Heart right ventricle (tissue), 16 donors: ENCODE data around the gene MEF2D. TPM values are rescaled to one million over a fixed set of nuclear protein-coding genes. Genes with fewer than 3 reads are reported as not detected.
A peak's percentile ranks its signal among the peaks of the same experiment; 100 is the strongest.

Source experiments
- ATAC-seq, 8 donors: fragments of 200-7000 bp; cut with Tn5 transposase; one replicate each; pipeline ENCODE4 v1.9.1; 2020; ENCODE audit warnings: mild to moderate bottlenecking in 8 of 8, moderate library complexity in 8 of 8, moderate number of reproducible peaks in 1 of 8
- DNase-seq, 2 donors: peaks; one replicate each; pipeline ENCODE4 v3.0.0-alpha.2; 2020
- H3K27ac ChIP-seq, 10 donors: fragments of 200-600 bp; sonication (generic) in 2 of 10; one replicate each; pipeline versions ENCODE4 v1.5.0 to v1.8.0; 2020 to 2022; ENCODE audit warnings: mild to moderate bottlenecking in 3 of 10
- H3K27me3 ChIP-seq, 7 donors: fragments of 200-600 bp; one replicate each; pipeline ENCODE4 v1.8.0; 2021 to 2022; ENCODE audit warnings: mild to moderate bottlenecking in 2 of 7
- H3K36me3 ChIP-seq, 9 donors: fragments of 200-600 bp; sonication (generic) in 1 of 9; one replicate each; pipeline versions ENCODE4 v1.5.0 to v1.8.0; 2020 to 2022; ENCODE audit warnings: mild to moderate bottlenecking in 2 of 9
- H3K4me1 ChIP-seq, 9 donors: fragments of 200-600 bp; sonication (generic) in 1 of 9; one replicate each; pipeline versions ENCODE4 v1.5.0 to v1.8.0; 2020 to 2022; ENCODE audit warnings: mild to moderate bottlenecking in 4 of 9
- H3K4me3 ChIP-seq, 10 donors: fragments of 200-600 bp; sonication (generic) in 2 of 10; one replicate each; pipeline versions ENCODE4 v1.5.0 to v1.8.0; 2020 to 2022; ENCODE audit warnings: mild to moderate bottlenecking in 7 of 10, moderate library complexity in 2 of 10
- H3K9me3 ChIP-seq, 11 donors: fragments of 200-600 bp in 10 of 11; sonication (generic) in 2 of 11; one replicate each; pipeline versions ENCODE4 v1.5.0 to v1.8.0; 2013 to 2022; ENCODE audit warnings: mild to moderate bottlenecking in 2 of 11, control low read depth in 1 of 11, moderate library complexity in 1 of 11
- CTCF ChIP-seq, 9 donors: fragments of 200-600 bp; sonication (generic) in 2 of 9; IDR thresholded peaks; one replicate each; pipeline versions ENCODE4 v1.5.0 to v1.8.0; 2021 to 2022; ENCODE audit warnings: antibody characterized with exemption in 9 of 9, mild to moderate bottlenecking in 5 of 9, moderate library complexity in 1 of 9
- WGBS, 2 donors: extraction: QIAGEN DNeasy Blood & Tissue Kit; methylation state at CpG; one replicate each; pipeline ENCODE4 v1.1.7; 2013; ENCODE audit warnings: inconsistent platforms in 1 of 2; 5-methylcytosine and 5-hydroxymethylcytosine counted together
- intact Hi-C, 10 donors: fragments of 100-400 bp; cut with DNase I; formaldehyde crosslinking; loops; one replicate each; pipeline versions ENCODE4 v1.11.1 to v1.14.2; 2022
- polyA plus RNA-seq, 2 donors: library from polyadenylated mRNA; stranded (reverse); fragments of 200-250 nt; gene quantifications; one replicate each; pipeline ENCODE4 v1.2.3, GENCODE V29; 2013
- total RNA-seq, 10 donors: library from RNA; stranded (reverse); fragmentation: NEBNext Ultra II Directional in 3 of 10; extraction: Animal tissue kit (Norgen Biotek cat#: 25700) in 3 of 10; gene quantifications; one replicate each; pipeline versions ENCODE4 v1.2.1 to v1.2.4, GENCODE V29; 2021 to 2023
- donor health status: Arrhythmogenic right ventricular cardiomyopathy.
- donor health status: ischemic (EF 13 %, LVEDD 7.1; RV severe dilation, severe dysfunction).
- donor health status: healthy with polysubstance abuse.
- donor health status: DM: no; HTN: yes; CAD: no.
- donor health status: DM: no; HTN: no; CAD: no.
- donor health status: ischemic (EF 25% LVEDD 6.9; RV normal size, moderate dysfunction).
- donor health status: ischemic (EF 25% LVEDD 5.7; RV mildly dilated, moderate dysfunction).
- donor health status: healthy.
- donor health status: DM: yes; HTN: yes; CAD: no.
- donor health status: Ischemic cardiomyopathy.
- donor health status: ischemic (EF 35%, LVEDD 5.7; RV mildly dilated, moderate dysfunction).
- donor health status: nonischemic (EF 11% LVEDD 7.7; RV severe dilation, severe dysfunction).
- donor health status: DM: yes; HTN: yes; CAD: no.
- donor health status: PGD.
- donor health status: ischemic (EF 29% LVEDD 5.4; RV normal size, mild dysfunction).
- donor health status: nonischemic (EF 23%, LVEDD 6.1; RV moderate dilation, normal function).

MEF2D gene
- total and polyA plus RNA-seq, 12 donors: 31.6 to 127 (median 94.9) TPM

- peak overlapping the region; percentile 46 to 100 (median 96) for H3K27ac ChIP-seq
- intact Hi-C loops: loop anchor here in 1 of 10 donors (5.0 kb wide), 1 partner anchor 100 kb away; the partner anchor contains the start of gene NAXE
- H3K4me3 ChIP-seq: peak overlapping the region in 7 of 10 donors; percentile 9 to 37 (median 14)
- DNase-seq: peak in 1 of 2 donors; percentile 51
- no peak for TF ChIP-seq CTCF (IDR thresholded peaks at IDR 0.05)
- ATAC-seq: no peak
- no peaks in the 10 kb centered on the region for H3K27me3 ChIP-seq
- H3K4me1 ChIP-seq: peaks cover 98 to 100% (median 100%) of the 10 kb centered on the region in 9 donors
- H3K9me3 ChIP-seq: no peaks in the 10 kb centered on the region
- WGBS, 2 donors: 17 to 20% methylated on average over 7 of the region's 7 CpGs
- peaks cover 0 to 30% (median 4%) of the 10 kb centered on the region in 9 donors for H3K36me3 ChIP-seq
Measured at GRCh38 chr1:156492591-156493080, 7.9 kb downstream of the MEF2D start.

- peak overlapping the region in 2 of 10 donors; percentile 9 to 37 for H3K4me3 ChIP-seq
- intact Hi-C loops: loop anchor here in 1 of 10 donors (5.0 kb wide), 1 partner anchor 100 kb away; the partner anchor contains the start of gene NAXE
- no peak for DNase-seq
Measured at GRCh38 chr1:156492013-156492590, 8.5 kb downstream of the MEF2D start.

GRCh38 chr1:156491151-156491949, 9.2 kb downstream of the MEF2D start:
- ATAC-seq (no peak), DNase-seq (no peak)
- no peak for TF ChIP-seq CTCF (IDR thresholded peaks at IDR 0.05)
- 62% methylated on average over 6 of the region's 6 CpGs for WGBS, 2 donors
- intact Hi-C loops: loop anchor here in 1 of 10 donors (5.0 kb wide), 1 partner anchor 101 kb away; the partner anchor contains the start of gene NAXE
- Histone ChIP-seq H3K9me3 (no peaks in the 10 kb centered on the region), H3K4me3 (peak overlapping the region in 6 of 10 donors; percentile 6 to 37 (median 36)), H3K27me3 (no peaks in the 10 kb centered on the region), H3K27ac (peak overlapping the region; percentile 80 to 100 (median 97)), H3K36me3 (peaks cover 0 to 35% (median 4%) of the 10 kb centered on the region in 9 donors), H3K4me1 (peaks cover 90 to 100% (median 99%) of the 10 kb centered on the region in 9 donors)

More at GRCh38 chr1:156492013-156492590, 8.5 kb downstream of the MEF2D start:
- no peak for ATAC-seq
- Histone ChIP-seq H3K36me3 (peaks cover 0 to 31% (median 4%) of the 10 kb centered on the region in 9 donors), H3K9me3 (no peaks in the 10 kb centered on the region), H3K27ac (peak overlapping the region; percentile 46 to 100 (median 96)), H3K27me3 (no peaks in the 10 kb centered on the region), H3K4me1 (peaks cover 97 to 100% (median 100%) of the 10 kb centered on the region in 9 donors)
- WGBS, 2 donors: 46 to 52% methylated on average over 6 of the region's 6 CpGs
- TF ChIP-seq CTCF (IDR thresholded peaks at IDR 0.05): no peak
